Ovary (tissue), 9 donors: ENCODE results near the gene PVALB. TPM values are rescaled to one million over a fixed set of nuclear protein-coding genes. Genes with fewer than 3 reads are reported as not detected.

Source experiments
- DNase-seq, 5 donors: peaks; one replicate each; pipeline ENCODE4 v3.0.0-alpha.2; 2019 to 2020
- H3K27ac ChIP-seq, 2 donors: fragments of 200-600 bp; one replicate each; pipeline versions ENCODE4 v1.5.1 to v1.8.0; 2019 to 2022
- H3K27me3 ChIP-seq: fragments of 200-600 bp; one replicate; pipeline ENCODE4 v1.8.0; 2022
- H3K36me3 ChIP-seq: fragments of 200-600 bp; sonication (generic); one replicate; pipeline ENCODE4 v1.5.1; 2019
- H3K4me1 ChIP-seq: one replicate; pipeline ENCODE4 v1.8.1; 2013; ENCODE audit warnings: mild to moderate bottlenecking, moderate library complexity; ENCODE audit not compliant: insufficient read depth
- H3K4me3 ChIP-seq: fragments of 200-600 bp; sonication (generic); one replicate; pipeline ENCODE4 v1.5.1; 2017
- H3K9me3 ChIP-seq, 2 donors: fragments of 200-600 bp in 1 of 2; sonication (generic) in 1 of 2; one replicate each; pipeline versions ENCODE4 v1.5.1 to v1.8.1; 2013 to 2019; ENCODE audit warnings: mild to moderate bottlenecking in 1 of 2, moderate library complexity in 1 of 2
- EP300 ChIP-seq: sonication (generic); formaldehyde crosslinking; IDR thresholded peaks from one replicate; pipeline ENCODE4 v1.6.1; 2017; ENCODE audit warnings: antibody characterized with exemption
- POLR2A ChIP-seq: fragments of 450-650 bp; IDR thresholded peaks from one replicate; pipeline ENCODE4 v1.6.1; 2017; ENCODE audit warnings: antibody characterized with exemption, mild to moderate bottlenecking, moderate library complexity
- WGBS, 3 donors: extraction: QIAGEN DNeasy Blood & Tissue Kit in 1 of 3; methylation state at CpG; one replicate each; pipeline versions ENCODE4 v1.1.5 to v1.1.7; 2013 to 2017; 5-methylcytosine and 5-hydroxymethylcytosine counted together
- intact Hi-C, 4 donors: fragments of 100-400 bp; cut with DNase I; formaldehyde crosslinking; loops; one replicate each; pipeline versions ENCODE4 v1.11.0 to v1.15.1; 2022 to 2023
- polyA plus RNA-seq, 2 donors: library from polyadenylated mRNA; stranded (reverse); fragments of 200-250 nt in 1 of 2; fragments of 350-450 nt in 1 of 2; fragmentation: Illumina TruSeq in 1 of 2; extraction: RNeasy Lipid Tissue Mini Kit (QIAGEN cat#74804) in 1 of 2; gene quantifications; one replicate each; pipeline ENCODE4 v1.2.3, GENCODE V29; 2013 to 2014
- total RNA-seq, 7 donors: library from RNA; depleted of rRNA in 2 of 7; stranded (reverse); fragments of >200 nt in 2 of 7; fragmentation: NEBNext Ultra II Directional in 3 of 7; extraction: Animal tissue kit (Norgen Biotek cat#: 25700) in 3 of 7; gene quantifications; one replicate each; pipeline versions ENCODE4 v1.1.0 to v1.2.4, GENCODE V29; 2016 to 2023
- TF ChIP-seq, protein P1 (sequence below), 3 donors: fragments of 450-650 bp in 2 of 3; fragments of 200-600 bp in 1 of 3; IDR thresholded peaks; one replicate each; pipeline versions ENCODE4 v1.5.1 to v1.8.0; 2016 to 2022; ENCODE audit warnings: antibody characterized with exemption in 3 of 3, mild to moderate bottlenecking in 1 of 3
- donor health status: DM: no; HTN: no; CAD: no; lungs with moderate emphysema.
- donor health status: DM: no; HTN: no; CAD: no.
- donor health status: Bipolar disorder and iron deficiency.
- donor health status: DM: yes; HTN: yes; CAD: no.
- donor health status: DM: no; HTN: no; CAD: no.
- donor health status: DM: yes; HTN: yes; CAD: no.

Gene PVALB
- total and polyA plus RNA-seq, 9 donors: 0.41 to 0.47 TPM; not detected in 7

DNA sequence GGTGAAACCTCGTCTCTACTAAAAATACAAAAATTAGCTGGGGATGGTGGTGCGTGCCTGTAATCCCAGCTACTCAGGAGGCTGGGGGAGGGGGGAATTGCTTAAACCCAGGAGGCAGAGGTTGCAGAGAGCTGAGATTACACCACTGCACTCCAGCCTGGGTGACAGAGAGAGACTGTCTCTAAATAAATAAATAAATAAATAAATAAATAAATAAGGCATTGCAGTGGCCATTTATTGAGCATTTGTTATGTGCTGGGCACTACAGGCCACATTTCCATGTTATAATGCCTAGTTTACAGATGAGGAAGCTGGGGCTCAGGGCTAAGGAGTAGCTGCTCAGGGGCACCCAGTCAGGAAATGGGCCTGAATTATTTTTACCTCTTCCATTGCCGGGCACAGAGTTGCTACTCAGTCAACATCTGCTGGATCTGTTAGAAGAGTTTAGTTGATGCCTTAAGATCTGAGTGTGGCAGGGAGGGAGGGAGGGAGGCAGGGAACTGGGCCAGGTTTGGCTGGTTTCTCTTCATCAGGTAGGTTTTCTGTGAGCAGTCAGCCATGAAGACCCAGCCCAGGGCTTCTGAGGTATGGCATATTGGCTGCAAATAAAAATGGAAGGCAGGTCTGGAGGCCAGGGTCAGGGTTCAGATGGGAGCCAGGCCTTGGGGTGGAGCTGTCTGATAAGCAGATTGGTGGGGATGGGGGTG is 5.6 kb downstream of the PVALB start:
- Histone ChIP-seq H3K4me1 (peaks cover 2% of the 10 kb centered on the region), H3K36me3 (no peaks in the 10 kb centered on the region), H3K27me3 (no peaks in the 10 kb centered on the region), H3K27ac (no peak overlapping the region), H3K4me3 (no peak overlapping the region), H3K9me3 (no peaks in the 10 kb centered on the region)
- intact Hi-C loops: no loop called here
- no peak for DNase-seq
- WGBS, 3 donors: 74 to 88% (median 79%) methylated on average over 3 of the region's 3 CpGs
- TF ChIP-seq, protein P1, sequence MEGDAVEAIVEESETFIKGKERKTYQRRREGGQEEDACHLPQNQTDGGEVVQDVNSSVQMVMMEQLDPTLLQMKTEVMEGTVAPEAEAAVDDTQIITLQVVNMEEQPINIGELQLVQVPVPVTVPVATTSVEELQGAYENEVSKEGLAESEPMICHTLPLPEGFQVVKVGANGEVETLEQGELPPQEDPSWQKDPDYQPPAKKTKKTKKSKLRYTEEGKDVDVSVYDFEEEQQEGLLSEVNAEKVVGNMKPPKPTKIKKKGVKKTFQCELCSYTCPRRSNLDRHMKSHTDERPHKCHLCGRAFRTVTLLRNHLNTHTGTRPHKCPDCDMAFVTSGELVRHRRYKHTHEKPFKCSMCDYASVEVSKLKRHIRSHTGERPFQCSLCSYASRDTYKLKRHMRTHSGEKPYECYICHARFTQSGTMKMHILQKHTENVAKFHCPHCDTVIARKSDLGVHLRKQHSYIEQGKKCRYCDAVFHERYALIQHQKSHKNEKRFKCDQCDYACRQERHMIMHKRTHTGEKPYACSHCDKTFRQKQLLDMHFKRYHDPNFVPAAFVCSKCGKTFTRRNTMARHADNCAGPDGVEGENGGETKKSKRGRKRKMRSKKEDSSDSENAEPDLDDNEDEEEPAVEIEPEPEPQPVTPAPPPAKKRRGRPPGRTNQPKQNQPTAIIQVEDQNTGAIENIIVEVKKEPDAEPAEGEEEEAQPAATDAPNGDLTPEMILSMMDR (IDR thresholded peaks at IDR 0.05): no peak
- TF ChIP-seq EP300 (no peak), POLR2A (no peak)

DNA sequence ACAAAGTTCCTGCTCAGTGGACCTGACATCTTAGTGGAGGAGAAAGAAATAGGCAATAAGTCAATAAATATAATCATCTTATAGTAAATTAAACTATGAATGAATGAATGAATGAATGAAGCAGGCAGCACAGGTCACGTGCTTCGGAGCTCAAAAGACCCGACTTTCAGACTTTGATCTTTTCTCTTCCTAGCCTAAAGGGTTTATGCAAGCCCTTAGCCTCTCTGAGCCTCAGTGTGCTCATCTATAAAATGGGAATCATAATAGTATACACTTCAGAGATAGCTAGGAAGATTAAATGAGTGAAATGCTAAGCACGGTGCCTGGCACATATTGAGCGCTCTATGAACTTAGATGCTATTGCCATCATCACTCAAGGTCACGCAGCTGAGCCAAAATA is 7.5 kb downstream of the PVALB start:
- no peaks in the 10 kb centered on the region for H3K27me3 ChIP-seq
- TF ChIP-seq EP300: no peak
- no peak for TF ChIP-seq POLR2A
- TF ChIP-seq, protein P1 (IDR thresholded peaks at IDR 0.05): no peak
- no peak overlapping the region for H3K4me3 ChIP-seq
- H3K9me3 ChIP-seq: no peaks in the 10 kb centered on the region
- no peaks in the 10 kb centered on the region for H3K4me1 ChIP-seq
- no peak overlapping the region for H3K27ac ChIP-seq
- H3K36me3 ChIP-seq: no peaks in the 10 kb centered on the region
- intact Hi-C loops: no loop called here
- DNase-seq: no peak
- WGBS, 3 donors: 86 to 91% (median 87%) methylated on average over 6 of the region's 6 CpGs

DNA sequence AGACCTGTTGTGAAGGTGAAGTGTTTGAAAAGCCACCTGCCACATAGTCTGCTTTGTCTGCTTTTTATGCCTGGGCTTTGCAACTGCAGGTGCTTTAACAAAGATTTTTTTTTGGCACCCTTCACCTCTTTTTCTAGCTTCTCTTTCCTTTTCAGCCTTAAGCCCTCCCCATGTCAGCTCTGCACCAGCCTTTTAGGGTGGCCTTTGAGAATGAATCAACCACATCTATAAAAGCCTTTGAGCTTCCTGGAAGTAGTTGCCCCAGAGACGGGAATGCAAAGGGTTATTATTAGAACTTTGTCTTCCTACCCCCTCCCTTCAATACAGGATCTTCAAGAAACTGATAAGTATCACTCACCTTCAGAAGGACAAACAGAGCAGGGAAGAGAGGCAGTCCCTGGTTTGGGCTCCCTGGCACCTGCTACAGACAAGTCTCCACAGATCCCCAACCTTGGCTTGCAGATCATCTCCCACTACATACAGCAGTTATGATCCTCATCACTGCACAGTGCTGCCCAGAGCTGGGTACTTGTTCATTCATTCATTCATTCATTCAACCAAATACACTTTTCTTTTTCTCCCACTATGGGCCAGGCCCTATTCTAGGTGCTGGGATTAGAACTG is 8.0 kb downstream of the PVALB start:
- H3K4me3 ChIP-seq: no peak overlapping the region
- H3K36me3 ChIP-seq: no peaks in the 10 kb centered on the region
- H3K27me3 ChIP-seq: no peaks in the 10 kb centered on the region
- no peaks in the 10 kb centered on the region for H3K9me3 ChIP-seq
- no peaks in the 10 kb centered on the region for H3K4me1 ChIP-seq
- WGBS, 3 donors: 74 to 81% (median 74%) methylated on average over 1 of the region's 1 CpG
- no peak for DNase-seq
- no peak overlapping the region for H3K27ac ChIP-seq
- intact Hi-C loops: no loop called here
- no peak for TF ChIP-seq EP300
- TF ChIP-seq, protein P1 (IDR thresholded peaks at IDR 0.05): no peak
- TF ChIP-seq POLR2A: no peak

DNA sequence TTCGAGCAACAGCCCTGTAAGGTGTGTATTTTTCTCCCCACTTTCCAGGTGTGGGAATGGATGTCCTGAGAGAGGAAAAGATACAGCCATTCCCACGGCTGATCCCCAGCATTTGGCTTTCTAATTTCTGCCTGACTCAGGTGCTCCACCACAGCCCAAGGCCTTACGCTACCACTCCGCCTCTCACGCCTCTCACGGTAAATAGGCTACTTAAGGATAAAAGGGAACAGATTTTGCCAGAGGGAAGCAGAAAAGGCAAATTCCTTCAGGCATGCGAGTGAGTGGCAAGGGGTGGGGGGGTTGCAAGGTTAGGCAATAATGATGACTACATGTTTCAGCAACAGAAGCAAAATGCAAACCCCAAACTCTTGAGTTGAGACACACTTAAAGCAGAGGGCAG is 9.2 kb downstream of the PVALB start:
- intact Hi-C loops: no loop called here
- H3K4me1 ChIP-seq: no peaks in the 10 kb centered on the region
- WGBS, 3 donors: 84 to 89% (median 86%) methylated on average over 7 of the region's 7 CpGs
- no peak overlapping the region for H3K4me3 ChIP-seq
- H3K27ac ChIP-seq: no peak overlapping the region
- no peaks in the 10 kb centered on the region for H3K27me3 ChIP-seq
- no peak for DNase-seq
- H3K9me3 ChIP-seq: no peaks in the 10 kb centered on the region
- no peak for TF ChIP-seq EP300
- TF ChIP-seq, protein P1 (IDR thresholded peaks at IDR 0.05): no peak
- TF ChIP-seq POLR2A: no peak
- no peaks in the 10 kb centered on the region for H3K36me3 ChIP-seq
